K562 (cell line): ENCODE results near the gene TMX4. TPM values are rescaled to one million over a fixed set of nuclear protein-coding genes. Genes with fewer than 3 reads are reported as not detected.

ENCODE experiments used
- ATAC-seq: fragments of 200-7000 bp; cut with Tn5 transposase; 3 replicates; pipeline ENCODE4 v1.9.1; 2020; ENCODE audit warnings: moderate library complexity
- BruUV-seq: library from RNA; stranded (reverse); fragments of 400-500 nt; replicated peaks from 2 replicates; lab custom pipeline; 2021; lab: Mats Ljungman, UMichigan
- CTCF ChIA-PET: fragments of 300-600 bp; formaldehyde crosslinking; extraction: SDS; loops from one replicate; lab custom pipeline; 2021; ENCODE audit warnings: low intra/inter-chr PET ratio; lab: Yijun Ruan, JAX
- POLR2A ChIA-PET: fragments of 300-600, 350-650 bp; sonication (Branson Sonifier 250); formaldehyde crosslinking; extraction: SDS; loops from one replicate; lab custom pipeline; 2021; ENCODE audit warnings: antibody characterized with exemption, inconsistent platforms; lab: Yijun Ruan, JAX
- DNase-seq, 4 experiments: peaks; one replicate each; pipeline versions ENCODE4 v3.0.0 to v3.0.0-alpha.2; 2011 to 2018; ENCODE audit warnings: low spot score in 3 of 4, mixed read lengths in 3 of 4; ENCODE audit errors: extremely low read depth in 1 of 4
- FAIRE-seq: peaks from 2 replicates; lab custom pipeline; 2011; peaks lifted over from hg19 to GRCh38; lab: Jason Lieb, UNC
- H2AFZ ChIP-seq: 2 replicates; pipeline ENCODE4 v1.6.0; 2011; ENCODE audit warnings: low read depth, low read length, control low read depth, inconsistent platforms
- H3K27ac ChIP-seq: fragments of 200-600 bp; 3 replicates; pipeline ENCODE4 v1.8.0; 2011; ENCODE audit warnings: low read depth, mild to moderate bottlenecking, control low read depth, inconsistent platforms, low read length, moderate library complexity, mixed read lengths; ENCODE audit errors: extremely low read depth
- H3K27me3 ChIP-seq, 2 experiments: fragments of 300-600 bp in 1 of 2; 2 replicates in 1 of 2; 3 replicates in 1 of 2; pipeline versions ENCODE4 v1.6.0 to v1.8.0; 2011; ENCODE audit warnings: inconsistent platforms in 2 of 2, low read length in 2 of 2, mild to moderate bottlenecking in 1 of 2, mixed read lengths in 1 of 2, moderate library complexity in 1 of 2; ENCODE audit not compliant: control insufficient read depth in 2 of 2, insufficient read depth in 2 of 2
- H3K36me3 ChIP-seq: fragments of 300-600 bp; 3 replicates; pipeline ENCODE4 v1.8.0; 2011; ENCODE audit warnings: mild to moderate bottlenecking, low read length, inconsistent platforms; ENCODE audit not compliant: control insufficient read depth, insufficient read depth
- H3K4me1 ChIP-seq, 2 experiments: fragments of 200-600 bp in 1 of 2; replicated peaks in 1 of 2; 2 replicates in 1 of 2; 3 replicates in 1 of 2; pipeline versions ENCODE4 v1.5.1 to v1.8.0; 2011; ENCODE audit warnings: inconsistent platforms in 2 of 2, low read length in 2 of 2, mild to moderate bottlenecking in 1 of 2, mixed read lengths in 1 of 2, moderate library complexity in 1 of 2; ENCODE audit not compliant: control insufficient read depth in 2 of 2, insufficient read depth in 2 of 2
- H3K4me2 ChIP-seq: 2 replicates; pipeline ENCODE4 v1.6.1; 2011; ENCODE audit warnings: low read length, control low read depth, inconsistent platforms, mixed read lengths; ENCODE audit not compliant: insufficient read depth
- H3K4me3 ChIP-seq: fragments of 200-600 bp; sonication (generic), shearing (Covaris generic); 2 replicates; pipeline ENCODE4 v1.5.1; 2016; ENCODE audit warnings: control low read depth, inconsistent platforms
- H3K79me2 ChIP-seq: fragments of 200-600 bp; 3 replicates; pipeline ENCODE4 v1.8.0; 2011; ENCODE audit warnings: low read length, inconsistent platforms; ENCODE audit not compliant: control insufficient read depth, insufficient read depth
- H3K9ac ChIP-seq, 2 experiments: 2 replicates each; pipeline versions ENCODE4 v1.6.0 to v1.6.1; 2011; ENCODE audit warnings: low read depth in 2 of 2, low read length in 2 of 2, control low read depth in 1 of 2, inconsistent platforms in 1 of 2, mild to moderate bottlenecking in 1 of 2, mixed read lengths in 1 of 2; ENCODE audit not compliant: insufficient read depth in 1 of 2
- H3K9me1 ChIP-seq: one replicate; pipeline ENCODE4 v1.6.0; 2011; ENCODE audit warnings: inconsistent platforms, mild to moderate bottlenecking, low read length, moderate library complexity; ENCODE audit not compliant: control insufficient read depth, insufficient read depth
- H3K9me3 ChIP-seq: replicated peaks from 2 replicates; pipeline ENCODE4 v1.5.1; 2011; ENCODE audit warnings: low read depth, low read length, inconsistent platforms; ENCODE audit not compliant: control insufficient read depth, insufficient read depth
- H4K20me1 ChIP-seq: replicated peaks from 2 replicates; pipeline ENCODE4 v1.6.1; 2011; ENCODE audit warnings: low read length, inconsistent platforms, mixed read lengths; ENCODE audit not compliant: control insufficient read depth, insufficient read depth
- BMI1 ChIP-seq: fragments of 150-350 bp; IDR thresholded peaks from 2 replicates; pipeline ENCODE4 v1.6.1; 2014; ENCODE audit warnings: low read length
- COPS2 ChIP-seq: fragments of 450-650 bp; conservative IDR thresholded peaks from 2 replicates; pipeline ENCODE4 v1.6.1; 2016; ENCODE audit warnings: mild to moderate bottlenecking, moderate library complexity
- FOXA1 ChIP-seq: fragments of 450-650 bp; IDR thresholded peaks from 2 replicates; pipeline ENCODE4 v1.6.1; 2016; ENCODE audit warnings: mild to moderate bottlenecking, borderline replicate concordance
- GTF2A2 ChIP-seq: IDR thresholded peaks from 2 replicates; pipeline ENCODE4 v1.6.1; 2016; ENCODE audit warnings: mild to moderate bottlenecking, missing genetic modification characterization, missing compliant biosample characterization
- MAFG ChIP-seq: fragments of 450-650 bp; conservative IDR thresholded peaks from 2 replicates; pipeline ENCODE4 v1.6.1; 2016; ENCODE audit warnings: missing genetic modification characterization, missing compliant biosample characterization
- MECOM ChIP-seq: fragments of 250-450 bp; sonication (Bioruptor Pico); IDR thresholded peaks from 2 replicates; pipeline ENCODE4 v1.8.0; 2022; ENCODE audit warnings: inconsistent platforms
- MIER1 ChIP-seq: fragments of 450-650 bp; IDR thresholded peaks from 2 replicates; pipeline ENCODE4 v1.6.1; 2016; ENCODE audit warnings: antibody characterized with exemption, mild to moderate bottlenecking, low read depth
- MTA3 ChIP-seq: fragments of 450-650 bp; formaldehyde crosslinking; IDR thresholded peaks from 2 replicates; pipeline ENCODE4 v1.6.1; 2017; ENCODE audit warnings: mild to moderate bottlenecking, borderline replicate concordance
- NBN ChIP-seq: fragments of 450-650 bp; IDR thresholded peaks from 2 replicates; pipeline ENCODE4 v1.6.1; 2016; ENCODE audit warnings: low read depth, mild to moderate bottlenecking
- OTX1 ChIP-seq: fragments of 450-650 bp; formaldehyde crosslinking; IDR thresholded peaks from 2 replicates; pipeline ENCODE4 v1.4.0; 2022; ENCODE audit warnings: mild to moderate bottlenecking
- SIN3A ChIP-seq, 2 experiments: fragments of 150-350 bp in 1 of 2; IDR thresholded peaks; 2 replicates each; pipeline ENCODE4 v1.6.1; 2011 to 2016; ENCODE audit warnings: borderline replicate concordance in 2 of 2, low read depth in 2 of 2, low read length in 2 of 2, mild to moderate bottlenecking in 2 of 2, moderate library complexity in 2 of 2; ENCODE audit not compliant: control insufficient read depth in 1 of 2
- SMARCA5 ChIP-seq: fragments of 450-650 bp; IDR thresholded peaks from 2 replicates; pipeline ENCODE4 v1.6.1; 2016
- TEAD1 ChIP-seq, 2 experiments: fragments of 450-650 bp in 1 of 2; sonication (generic) in 1 of 2; formaldehyde crosslinking; IDR thresholded peaks; 2 replicates each; pipeline versions ENCODE4 v1.4.0 to v1.8.0; 2020 to 2022; ENCODE audit warnings: mild to moderate bottlenecking in 2 of 2, missing genetic modification reagents in 1 of 2
- THRAP3 ChIP-seq: fragments of 450-650 bp; IDR thresholded peaks from 2 replicates; pipeline ENCODE4 v1.6.1; 2016; ENCODE audit warnings: mild to moderate bottlenecking, inconsistent platforms, borderline replicate concordance
- ZNF184 ChIP-seq: sonication (generic); formaldehyde crosslinking; IDR thresholded peaks from 2 replicates; pipeline ENCODE4 v1.5.0; 2020; ENCODE audit warnings: missing genetic modification reagents
- ZNF224 ChIP-seq: sonication (generic); formaldehyde crosslinking; IDR thresholded peaks from 2 replicates; pipeline ENCODE4 v1.8.0; 2022; ENCODE audit warnings: mild to moderate bottlenecking, missing genetic modification reagents
- ZSCAN29 ChIP-seq: fragments of 450-650 bp; IDR thresholded peaks from 2 replicates; pipeline ENCODE4 v1.6.1; 2017
- WGBS: fragments of 100-300 bp; shearing (Covaris generic); methylation state at CpG from one replicate; pipeline ENCODE4 v1.1.6; 2016; ENCODE audit warnings: low coverage, mixed read lengths; ENCODE audit not compliant: insufficient coverage; ENCODE audit errors: missing lambda C conversion rate; 5-methylcytosine and 5-hydroxymethylcytosine counted together
- in situ Hi-C: fragments of 300-500 bp; cut with MboI; formaldehyde crosslinking; loops from 4 replicates; pipeline ENCODE4 v1.15.0; 2018; ENCODE audit warnings: inconsistent platforms, mixed read lengths
- intact Hi-C: fragments of 100-400 bp; cut with micrococcal nuclease; formaldehyde crosslinking; loops from 2 replicates; pipeline ENCODE4 v1.14.2; 2022
- polyA plus RNA-seq, 8 experiments: library from polyadenylated mRNA; depleted of rRNA in 4 of 8; stranded (reverse) in 5 of 8; unstranded in 3 of 8; fragments of >200 nt; fragmentation: Nextera tagmentation in 2 of 8; fragmentation: Illumina TruSeq in 1 of 8; extraction: Ambion mirVana in 2 of 8; extraction: Trizol in 1 of 8; gene quantifications; 2 replicates each; pipeline versions ENCODE4 v1.2.1 to v1.2.3, GENCODE V29; 2011 to 2014; ENCODE audit warnings: inconsistent platforms in 1 of 8, missing spikeins in 1 of 8
- total RNA-seq, 7 experiments: library from RNA; depleted of rRNA in 6 of 7; stranded (reverse); fragments of >200 nt in 6 of 7; fragmentation: Illumina TruSeq in 2 of 7; extraction: Trizol in 2 of 7; gene quantifications; 2 replicates each; pipeline versions ENCODE4 v1.2.1 to v1.2.3, GENCODE V29; 2011 to 2021; ENCODE audit warnings: low replicate concordance in 1 of 7
- TF ChIP-seq, protein P1 (sequence below): sonication (generic); formaldehyde crosslinking; IDR thresholded peaks from 2 replicates; pipeline ENCODE4 v1.9.0; 2022; ENCODE audit warnings: mild to moderate bottlenecking, missing genetic modification reagents
- TF ChIP-seq, protein P2 (sequence below): fragments of 450-650 bp; IDR thresholded peaks from 2 replicates; pipeline ENCODE4 v1.7.0; 2016; ENCODE audit warnings: borderline replicate concordance
- TF ChIP-seq, protein P3 (sequence below): fragments of 250-450 bp; sonication (Bioruptor Pico); IDR thresholded peaks from 2 replicates; pipeline ENCODE4 v1.8.0; 2022; ENCODE audit warnings: inconsistent platforms, mild to moderate bottlenecking, moderate library complexity, borderline replicate concordance

Gene TMX4
- total and polyA plus RNA-seq, 9 of the 15 experiments (the other 6 are each of a cell fraction or from before 2014, with no cell fraction given): 4.4 to 19.3 (median 10.8) TPM

DNA sequence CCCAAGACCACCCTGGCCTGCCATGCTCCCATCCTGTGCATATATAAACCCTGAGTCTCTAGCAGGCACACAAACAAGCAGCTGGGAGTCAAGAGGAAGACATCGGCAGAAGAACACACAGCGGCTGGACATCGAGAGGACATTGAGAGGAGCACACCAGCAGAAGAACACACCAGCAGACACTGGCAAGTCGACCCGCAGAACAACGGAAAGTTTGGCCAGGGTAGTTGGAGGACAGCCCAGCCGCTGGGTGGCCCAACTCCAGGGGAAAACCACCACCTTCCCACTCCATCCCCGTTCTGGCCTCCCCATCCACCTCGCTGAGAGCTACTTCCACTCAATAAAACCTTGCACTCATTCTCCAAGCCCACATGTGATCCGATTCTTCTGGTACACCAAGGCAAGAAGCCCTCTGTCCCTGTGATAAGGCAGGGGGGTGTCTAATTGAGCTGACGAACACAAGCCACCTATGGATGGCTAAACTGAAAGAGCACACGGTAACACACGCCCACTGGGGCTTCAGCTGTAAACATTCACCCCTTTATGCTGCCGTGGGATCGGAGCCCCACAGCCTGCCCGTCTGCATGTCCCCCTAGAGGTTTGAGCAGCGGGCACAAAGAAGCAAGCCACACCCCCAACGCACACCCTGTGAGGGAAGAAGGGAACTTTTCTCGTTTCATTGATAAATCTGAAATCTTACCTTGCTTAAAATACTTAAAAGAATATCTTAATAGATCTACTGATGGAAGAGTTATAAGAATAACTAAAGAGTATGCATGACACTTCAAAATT is 13.8 kb downstream of the TMX4 start:
- ATAC-seq (no peak), FAIRE-seq (no peak), DNase-seq (no peak)
- H3K9ac ChIP-seq: no peak overlapping the region
- TF ChIP-seq ZSCAN29: no peak
- TF ChIP-seq SIN3A (IDR thresholded peaks at IDR 0.05; ENCODE audit: borderline replicate concordance in 2 of 2, control insufficient read depth in 1 of 2, low read depth in 2 of 2, low read length in 2 of 2): no peak
- no peak for TF ChIP-seq MAFG (tag)
- TF ChIP-seq MIER1: no peak
- no peak for TF ChIP-seq NBN
- TF ChIP-seq MECOM: no peak
- no peak for TF ChIP-seq THRAP3
- TF ChIP-seq GTF2A2 (tag): no peak
- TF ChIP-seq, protein P1, sequence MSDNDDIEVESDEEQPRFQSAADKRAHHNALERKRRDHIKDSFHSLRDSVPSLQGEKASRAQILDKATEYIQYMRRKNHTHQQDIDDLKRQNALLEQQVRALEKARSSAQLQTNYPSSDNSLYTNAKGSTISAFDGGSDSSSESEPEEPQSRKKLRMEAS (CRISPR knock-in tag): no peak
- TF ChIP-seq SMARCA5: no peak
- TF ChIP-seq COPS2: no peak
- no peak for TF ChIP-seq OTX1 (CRISPR knock-in tag)
- TF ChIP-seq BMI1: no peak
- TF ChIP-seq ZNF184 (CRISPR knock-in tag): no peak
- TF ChIP-seq, protein P2, sequence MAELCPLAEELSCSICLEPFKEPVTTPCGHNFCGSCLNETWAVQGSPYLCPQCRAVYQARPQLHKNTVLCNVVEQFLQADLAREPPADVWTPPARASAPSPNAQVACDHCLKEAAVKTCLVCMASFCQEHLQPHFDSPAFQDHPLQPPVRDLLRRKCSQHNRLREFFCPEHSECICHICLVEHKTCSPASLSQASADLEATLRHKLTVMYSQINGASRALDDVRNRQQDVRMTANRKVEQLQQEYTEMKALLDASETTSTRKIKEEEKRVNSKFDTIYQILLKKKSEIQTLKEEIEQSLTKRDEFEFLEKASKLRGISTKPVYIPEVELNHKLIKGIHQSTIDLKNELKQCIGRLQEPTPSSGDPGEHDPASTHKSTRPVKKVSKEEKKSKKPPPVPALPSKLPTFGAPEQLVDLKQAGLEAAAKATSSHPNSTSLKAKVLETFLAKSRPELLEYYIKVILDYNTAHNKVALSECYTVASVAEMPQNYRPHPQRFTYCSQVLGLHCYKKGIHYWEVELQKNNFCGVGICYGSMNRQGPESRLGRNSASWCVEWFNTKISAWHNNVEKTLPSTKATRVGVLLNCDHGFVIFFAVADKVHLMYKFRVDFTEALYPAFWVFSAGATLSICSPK: no peak
- no peak for TF ChIP-seq MTA3
- TF ChIP-seq, protein P3, sequence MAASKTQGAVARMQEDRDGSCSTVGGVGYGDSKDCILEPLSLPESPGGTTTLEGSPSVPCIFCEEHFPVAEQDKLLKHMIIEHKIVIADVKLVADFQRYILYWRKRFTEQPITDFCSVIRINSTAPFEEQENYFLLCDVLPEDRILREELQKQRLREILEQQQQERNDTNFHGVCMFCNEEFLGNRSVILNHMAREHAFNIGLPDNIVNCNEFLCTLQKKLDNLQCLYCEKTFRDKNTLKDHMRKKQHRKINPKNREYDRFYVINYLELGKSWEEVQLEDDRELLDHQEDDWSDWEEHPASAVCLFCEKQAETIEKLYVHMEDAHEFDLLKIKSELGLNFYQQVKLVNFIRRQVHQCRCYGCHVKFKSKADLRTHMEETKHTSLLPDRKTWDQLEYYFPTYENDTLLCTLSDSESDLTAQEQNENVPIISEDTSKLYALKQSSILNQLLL: no peak
- TF ChIP-seq TEAD1 (CRISPR knock-in tag; IDR thresholded peaks at IDR 0.05): no peak
- no peak for TF ChIP-seq ZNF224 (CRISPR knock-in tag)
- no peak for TF ChIP-seq FOXA1
- no peaks in the 10 kb centered on the region for H4K20me1 ChIP-seq
- no TSS peak for BruUV-seq
- H3K27me3 ChIP-seq: no peaks in the 10 kb centered on the region
- WGBS: 84% methylated on average over 13 of the region's 19 CpGs
- no peak overlapping the region for H2AFZ ChIP-seq
- H3K9me1 ChIP-seq: no peaks in the 10 kb centered on the region
- H3K27ac ChIP-seq: no peak overlapping the region
- ChIA-PET POLR2A (no interaction called here), CTCF (no interaction called here)
- in situ Hi-C loops: no loop called here
- intact Hi-C loops: no loop called here
- H3K4me3 ChIP-seq: no peak overlapping the region
- H3K9me3 ChIP-seq: no peaks in the 10 kb centered on the region
- H3K36me3 ChIP-seq: peaks cover 12% of the 10 kb centered on the region; the same call in 1 of the 3 replicates
- no peaks in the 10 kb centered on the region for H3K79me2 ChIP-seq
- no peaks in the 10 kb centered on the region for H3K4me1 ChIP-seq
- H3K4me2 ChIP-seq: no peak overlapping the region
